Measurements from ENCODE around the gene LCN10.
"Not testable (repeated sequence)": the region's sequence is repeated elsewhere in the genome, so short reads cannot be mapped to it uniquely, and the experiment has no call there.

The LCN10 gene

DNA sequence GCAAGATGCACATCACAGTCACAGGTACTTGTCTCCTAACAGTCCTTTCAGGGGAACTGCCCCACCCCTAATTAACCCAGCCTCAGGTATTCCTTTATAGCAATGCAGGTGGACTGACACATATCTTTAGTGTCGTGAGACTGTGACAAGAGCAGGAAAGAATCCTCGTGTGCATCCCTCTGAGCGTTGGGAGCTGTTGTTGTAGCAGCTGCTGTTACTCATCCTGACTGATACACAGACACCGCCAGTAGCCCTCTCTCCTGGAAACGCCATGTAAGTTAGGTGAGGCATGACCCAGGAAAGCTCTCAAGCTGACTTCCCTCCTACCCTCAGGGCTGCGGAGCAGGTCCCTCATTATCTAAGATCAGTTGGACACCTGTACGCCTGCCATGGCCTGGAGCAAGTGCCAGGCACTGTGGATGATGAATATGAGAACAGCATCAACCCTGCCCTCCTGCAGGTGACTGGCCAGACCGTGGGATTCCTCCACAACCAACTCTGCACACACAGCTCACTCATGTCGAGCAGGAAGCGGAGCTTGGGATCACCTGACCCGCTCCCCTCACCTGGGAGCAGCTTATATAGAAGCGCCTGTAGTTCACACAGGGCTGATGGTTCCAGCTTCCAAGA lies 31.8 kb upstream of the LCN10 start:
- Histone ChIP-seq H3K9me3 (peaks cover 0 to 10% (median 0%) of the 10 kb centered on the region in 3 donors), H3K36me3 (no peaks in the 10 kb centered on the region), H3K27ac (no peak overlapping the region), H3K27me3 (peaks cover 0 to 3% of the 10 kb centered on the region in 2 donors), H3K4me1 (peaks cover 0 to 4% (median 0%) of the 10 kb centered on the region in 4 donors), H3K4me3 (no peak overlapping the region)
- TF ChIP-seq, protein P1, sequence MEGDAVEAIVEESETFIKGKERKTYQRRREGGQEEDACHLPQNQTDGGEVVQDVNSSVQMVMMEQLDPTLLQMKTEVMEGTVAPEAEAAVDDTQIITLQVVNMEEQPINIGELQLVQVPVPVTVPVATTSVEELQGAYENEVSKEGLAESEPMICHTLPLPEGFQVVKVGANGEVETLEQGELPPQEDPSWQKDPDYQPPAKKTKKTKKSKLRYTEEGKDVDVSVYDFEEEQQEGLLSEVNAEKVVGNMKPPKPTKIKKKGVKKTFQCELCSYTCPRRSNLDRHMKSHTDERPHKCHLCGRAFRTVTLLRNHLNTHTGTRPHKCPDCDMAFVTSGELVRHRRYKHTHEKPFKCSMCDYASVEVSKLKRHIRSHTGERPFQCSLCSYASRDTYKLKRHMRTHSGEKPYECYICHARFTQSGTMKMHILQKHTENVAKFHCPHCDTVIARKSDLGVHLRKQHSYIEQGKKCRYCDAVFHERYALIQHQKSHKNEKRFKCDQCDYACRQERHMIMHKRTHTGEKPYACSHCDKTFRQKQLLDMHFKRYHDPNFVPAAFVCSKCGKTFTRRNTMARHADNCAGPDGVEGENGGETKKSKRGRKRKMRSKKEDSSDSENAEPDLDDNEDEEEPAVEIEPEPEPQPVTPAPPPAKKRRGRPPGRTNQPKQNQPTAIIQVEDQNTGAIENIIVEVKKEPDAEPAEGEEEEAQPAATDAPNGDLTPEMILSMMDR (IDR thresholded peaks at IDR 0.05), result no peak
- no peak for DNase-seq
- intact Hi-C loops (cut with DNase I; ENCODE audit: low total_unique reads), result no loop called here

DNA sequence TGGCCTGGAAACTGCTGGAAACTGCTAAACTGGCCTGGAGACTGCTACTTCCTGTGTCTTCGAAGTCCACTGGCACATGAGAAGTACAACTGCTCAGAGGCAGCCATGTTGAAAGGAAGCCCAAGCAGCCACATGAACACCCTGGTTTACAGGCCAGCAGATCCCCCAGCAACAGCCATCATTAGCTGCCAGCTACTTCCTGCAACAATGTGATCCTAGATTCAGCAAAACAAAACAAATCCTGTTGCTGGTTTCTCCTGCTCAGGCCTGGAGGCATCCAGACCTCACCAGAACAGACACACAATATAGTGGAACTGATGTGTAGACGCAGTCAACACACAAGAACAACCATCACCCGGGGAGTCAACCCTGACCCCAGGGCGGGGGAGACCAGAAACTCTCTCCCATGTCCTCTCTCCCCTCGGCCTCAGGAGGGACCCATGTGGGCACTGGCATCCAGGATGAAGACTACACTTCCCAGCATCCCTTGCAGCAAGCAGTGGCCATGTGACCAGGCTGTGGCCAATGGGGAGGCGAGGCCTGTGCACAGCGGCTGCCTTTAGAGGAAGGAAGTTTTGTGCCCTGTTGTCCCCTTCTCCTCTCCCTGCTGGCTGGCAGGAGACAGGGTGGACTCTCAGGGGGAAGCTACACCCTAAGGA lies 30.8 kb upstream of the LCN10 start:
- Histone ChIP-seq H3K36me3 (no peaks in the 10 kb centered on the region), H3K9me3 (peaks cover 0 to 10% (median 0%) of the 10 kb centered on the region in 3 donors), H3K27ac (no peak overlapping the region), H3K27me3 (peaks cover 0 to 3% of the 10 kb centered on the region in 2 donors), H3K4me3 (no peak overlapping the region), H3K4me1 (peaks cover 0 to 4% (median 0%) of the 10 kb centered on the region in 4 donors)
- intact Hi-C loops (cut with DNase I; ENCODE audit: low total_unique reads), result no loop called here
- TF ChIP-seq, protein P1 (IDR thresholded peaks at IDR 0.05), result no peak
- DNase-seq, result no peak

DNA sequence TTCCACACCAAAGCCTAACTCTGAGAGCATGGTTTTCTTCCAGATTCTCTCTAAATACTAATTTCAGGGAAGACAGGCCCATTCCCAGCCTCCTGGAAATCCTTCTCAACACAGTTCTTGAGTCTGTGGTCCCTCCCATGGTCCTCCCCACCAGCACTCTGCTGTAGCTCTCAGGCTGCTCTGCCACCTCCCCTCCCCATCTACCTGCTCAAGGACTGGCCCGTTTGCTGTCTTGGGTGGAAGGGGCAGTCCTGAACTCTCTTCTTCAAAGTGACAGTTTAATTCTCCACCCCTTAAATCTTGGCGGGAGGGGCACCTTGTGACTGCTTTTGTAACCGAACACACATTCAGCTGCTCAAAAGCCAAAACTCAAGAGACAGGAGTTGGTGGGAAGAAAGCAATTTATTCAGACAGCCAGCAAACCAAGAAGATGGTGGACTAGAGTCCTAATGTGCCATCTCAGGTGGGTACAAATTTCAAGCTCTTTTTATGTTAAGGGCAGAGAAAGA lies 29.2 kb upstream of the LCN10 start:
- peaks cover 0 to 4% (median 0%) of the 10 kb centered on the region in 4 donors for H3K4me1 ChIP-seq
- H3K36me3 ChIP-seq, result no peaks in the 10 kb centered on the region
- H3K27ac ChIP-seq, result no peak overlapping the region
- intact Hi-C loops (cut with DNase I; ENCODE audit: low total_unique reads), result no loop called here
- TF ChIP-seq, protein P1 (IDR thresholded peaks at IDR 0.05), result no peak
- peaks cover 0 to 10% (median 0%) of the 10 kb centered on the region in 3 donors for H3K9me3 ChIP-seq
- peaks cover 0 to 15% of the 10 kb centered on the region in 2 donors for H3K27me3 ChIP-seq
- no peak overlapping the region for H3K4me3 ChIP-seq
- no peak for DNase-seq

DNA sequence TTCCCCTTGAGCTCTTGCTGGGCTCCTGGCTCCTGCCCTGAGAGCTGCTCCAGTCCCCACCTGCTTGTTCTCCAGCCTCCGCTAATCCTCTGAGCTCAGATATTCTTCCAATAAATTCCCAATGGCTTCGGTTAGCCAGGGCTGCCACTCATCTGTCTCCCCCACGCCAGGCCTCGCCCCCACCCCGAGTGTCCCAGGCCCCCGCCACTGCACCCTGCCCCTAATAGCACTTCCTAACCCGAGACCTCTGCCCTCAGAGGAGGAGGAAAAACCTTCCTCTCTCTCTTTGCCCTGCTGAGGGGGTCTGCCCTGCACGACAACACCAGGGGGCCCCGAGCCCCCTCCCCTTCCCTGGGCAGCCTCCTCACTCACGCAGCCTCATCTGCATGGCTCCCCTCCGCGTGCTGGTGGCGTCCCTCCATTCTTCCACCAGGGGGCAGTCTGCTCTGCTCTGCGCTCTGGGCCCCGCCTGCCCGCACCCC lies 27.0 kb upstream of the LCN10 start:
- TF ChIP-seq, protein P1 (IDR thresholded peaks at IDR 0.05), result peak in 1 of 2 experiments; percentile 46
- peaks cover 0 to 27% of the 10 kb centered on the region in 2 donors for H3K27me3 ChIP-seq
- intact Hi-C loops (cut with DNase I; ENCODE audit: low total_unique reads), result no loop called here
- peaks cover 0 to 4% (median 0%) of the 10 kb centered on the region in 4 donors for H3K4me1 ChIP-seq
- no peak overlapping the region for H3K4me3 ChIP-seq
- peak in 1 of 2 donors; percentile 57 for DNase-seq
- no peak overlapping the region for H3K27ac ChIP-seq
- H3K36me3 ChIP-seq, result no peaks in the 10 kb centered on the region
- peaks cover 0 to 10% (median 0%) of the 10 kb centered on the region in 3 donors for H3K9me3 ChIP-seq

DNA sequence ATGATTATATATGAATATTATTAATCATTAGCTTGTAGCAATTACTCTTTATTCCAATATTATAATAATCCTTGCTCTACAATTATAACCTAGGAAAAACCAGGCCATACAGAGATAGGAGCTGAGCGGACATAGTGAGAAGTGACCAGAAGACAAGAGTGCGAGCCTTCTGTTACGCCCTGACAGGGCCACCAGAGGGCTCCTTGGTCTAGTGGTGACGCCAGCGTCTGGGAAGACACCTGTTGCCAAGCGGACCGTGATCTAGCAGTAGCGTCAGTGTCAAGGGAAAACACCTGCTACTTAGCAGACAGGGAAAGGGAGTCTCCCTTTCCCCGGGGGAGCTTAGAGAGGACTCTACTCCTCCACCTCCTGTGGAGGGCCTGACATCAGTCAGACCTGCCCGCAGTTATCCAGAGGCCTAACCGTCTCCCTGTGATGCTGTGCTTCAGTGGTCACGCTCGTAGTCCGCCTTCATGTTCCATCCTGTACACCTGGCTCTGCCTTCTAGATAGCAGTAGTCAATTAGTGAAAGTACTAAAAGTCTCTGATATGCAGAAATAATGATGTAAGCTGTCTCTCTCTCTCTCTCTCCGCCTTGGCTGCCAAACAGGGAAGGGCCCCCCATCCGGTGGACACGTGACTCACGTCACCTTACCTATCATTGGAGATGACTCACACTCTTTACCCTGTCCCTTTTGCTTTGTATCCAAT lies 23.8 kb upstream of the LCN10 start:
- intact Hi-C loops (cut with DNase I; ENCODE audit: low total_unique reads); H3K4me3 ChIP-seq; H3K27ac ChIP-seq; H3K9me3 ChIP-seq; H3K4me1 ChIP-seq; H3K36me3 ChIP-seq: not testable (repeated sequence)
- peak in 1 of 2 donors; percentile 61 for DNase-seq
- peaks cover 0 to 59% of the 10 kb centered on the region in 2 donors for H3K27me3 ChIP-seq

DNA sequence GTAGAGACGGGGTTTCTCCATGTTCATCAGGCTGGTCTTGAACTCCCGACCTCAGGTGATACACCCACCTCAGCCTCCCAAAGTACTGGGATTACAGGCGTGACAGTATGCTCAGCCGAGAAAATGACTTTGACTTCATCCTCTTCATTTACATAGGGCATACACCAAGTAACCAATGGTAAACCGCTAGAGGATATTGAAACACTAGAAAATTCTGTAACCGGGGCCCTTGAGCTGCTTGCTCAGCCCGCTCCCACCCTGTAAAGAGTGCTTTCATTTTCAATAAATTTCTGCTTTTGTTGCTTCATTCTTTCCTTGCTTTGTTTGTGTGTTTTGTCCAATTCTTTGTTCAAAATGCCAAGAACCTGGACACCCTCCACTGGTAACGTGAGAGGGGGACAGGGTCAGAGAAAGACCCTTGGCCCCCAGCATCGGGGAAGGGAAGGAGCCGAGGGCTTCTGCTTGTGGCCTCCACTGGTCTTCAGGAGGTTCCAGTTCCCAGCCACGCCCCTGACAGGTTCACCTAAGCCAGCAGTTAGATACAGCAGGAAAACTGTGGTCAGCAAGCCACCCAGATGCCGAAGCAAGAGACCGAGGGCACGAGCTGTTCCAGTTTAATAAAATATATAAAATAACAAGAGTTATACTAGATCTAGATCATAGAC lies 23.1 kb upstream of the LCN10 start:
- H3K4me3 ChIP-seq; H3K27ac ChIP-seq; intact Hi-C loops (cut with DNase I; ENCODE audit: low total_unique reads); H3K36me3 ChIP-seq; H3K9me3 ChIP-seq; H3K4me1 ChIP-seq: not testable (repeated sequence)
- H3K27me3 ChIP-seq, result peaks cover 0 to 64% of the 10 kb centered on the region in 2 donors
- peak in 1 of 2 donors; percentile 56 for DNase-seq

All from tibial artery (tissue), 4 donors.